CD14-positive monocyte (primary cell): ENCODE results near the gene TUSC2. TPM values are rescaled to one million over a fixed set of nuclear protein-coding genes. Genes with fewer than 3 reads are reported as not detected.

ENCODE experiments used
- DNase-seq, 3 donors: peaks; one replicate each; pipeline ENCODE4 v3.0.0-alpha.2; 2011 to 2022
- H2AFZ ChIP-seq: 2 replicates; pipeline ENCODE4 v1.6.0; 2012; ENCODE audit warnings: mild to moderate bottlenecking, low read depth, low read length, inconsistent platforms; ENCODE audit not compliant: insufficient read depth, poor library complexity, severe bottlenecking
- H3K27ac ChIP-seq, 2 donors: 1 replicate in 1 of 2; 2 replicates in 1 of 2; pipeline ENCODE4 v1.5.1; 2012 to 2013; ENCODE audit warnings: low read length in 2 of 2, control low read depth in 1 of 2, inconsistent platforms in 1 of 2, low read depth in 1 of 2, mild to moderate bottlenecking in 1 of 2
- H3K27me3 ChIP-seq, 2 donors: one replicate each; pipeline versions ENCODE4 v1.6.0 to v1.6.1; 2011 to 2013; ENCODE audit warnings: low read length in 2 of 2; ENCODE audit not compliant: control insufficient read depth in 2 of 2, insufficient read depth in 2 of 2
- H3K36me3 ChIP-seq, 2 donors: replicated peaks in 1 of 2; 1 replicate in 1 of 2; 2 replicates in 1 of 2; pipeline versions ENCODE4 v1.5.1 to v1.6.1; 2012 to 2013; ENCODE audit warnings: low read length in 2 of 2, control low read depth in 1 of 2, inconsistent platforms in 1 of 2, mild to moderate bottlenecking in 1 of 2; ENCODE audit not compliant: insufficient read depth in 2 of 2, control insufficient read depth in 1 of 2
- H3K4me1 ChIP-seq, 2 donors: 1 replicate in 1 of 2; 2 replicates in 1 of 2; pipeline versions ENCODE4 v1.5.1 to v1.6.1; 2012 to 2013; ENCODE audit warnings: low read length in 2 of 2, control low read depth in 1 of 2, inconsistent platforms in 1 of 2, mild to moderate bottlenecking in 1 of 2, moderate library complexity in 1 of 2; ENCODE audit not compliant: insufficient read depth in 2 of 2, control insufficient read depth in 1 of 2
- H3K4me2 ChIP-seq: replicated peaks from 2 replicates; pipeline ENCODE3; 2012; ENCODE audit warnings: low read length, moderate library complexity, mild to moderate bottlenecking; ENCODE audit not compliant: poor library complexity, severe bottlenecking; ENCODE audit errors: extremely low read depth
- H3K4me3 ChIP-seq, 3 experiments: fragments of 200-600 bp in 1 of 3; sonication (generic) in 1 of 3; replicated peaks in 1 of 3; 1 replicate in 2 of 3; 2 replicates in 1 of 3; pipeline ENCODE4 v1.5.1; 2011 to 2013; ENCODE audit warnings: low read length in 3 of 3, mild to moderate bottlenecking in 3 of 3, control low read depth in 2 of 3, low read depth in 2 of 3, inconsistent platforms in 1 of 3, moderate library complexity in 1 of 3
- H3K79me2 ChIP-seq: 2 replicates; pipeline ENCODE4 v1.6.0; 2012; ENCODE audit warnings: mild to moderate bottlenecking, control low read depth, inconsistent platforms, low read length, moderate library complexity; ENCODE audit not compliant: insufficient read depth
- H3K9ac ChIP-seq: 2 replicates; pipeline ENCODE4 v1.6.0; 2017; ENCODE audit warnings: low read length, mild to moderate bottlenecking; ENCODE audit not compliant: insufficient read depth, poor library complexity, severe bottlenecking
- H3K9me3 ChIP-seq, 2 donors: replicated peaks in 1 of 2; 1 replicate in 1 of 2; 2 replicates in 1 of 2; pipeline versions ENCODE4 v1.5.1 to v1.6.1; 2012 to 2013; ENCODE audit warnings: low read length in 2 of 2, control low read depth in 1 of 2; ENCODE audit not compliant: control insufficient read depth in 1 of 2, insufficient read depth in 1 of 2
- H4K20me1 ChIP-seq: 2 replicates; pipeline ENCODE4 v1.6.0; 2012; ENCODE audit warnings: mild to moderate bottlenecking, low read length, control low read depth, moderate library complexity; ENCODE audit not compliant: insufficient read depth
- H3K27ac Mint-ChIP-seq, 7 donors: one replicate each; pipeline ENCODE4 v1.8.0; 2020; ENCODE audit warnings: mild to moderate bottlenecking in 7 of 7, mixed read lengths in 7 of 7, moderate library complexity in 6 of 7, inconsistent platforms in 2 of 7
- H3K27me3 Mint-ChIP-seq, 3 donors: one replicate each; pipeline ENCODE4 v1.8.0; 2021 to 2022; ENCODE audit warnings: low read depth in 3 of 3, mild to moderate bottlenecking in 3 of 3, mixed read lengths in 3 of 3, moderate library complexity in 3 of 3, inconsistent platforms in 1 of 3
- H3K36me3 Mint-ChIP-seq, 2 donors: one replicate each; pipeline ENCODE4 v1.8.0; 2020; ENCODE audit warnings: mixed read lengths in 2 of 2, inconsistent platforms in 1 of 2, mild to moderate bottlenecking in 1 of 2
- H3K4me1 Mint-ChIP-seq: one replicate; pipeline ENCODE4 v1.8.0; 2020; ENCODE audit warnings: mild to moderate bottlenecking, mixed read lengths
- H3K4me3 Mint-ChIP-seq, 2 donors: one replicate each; pipeline ENCODE4 v1.8.0; 2020; ENCODE audit warnings: mild to moderate bottlenecking in 2 of 2, mixed read lengths in 2 of 2, moderate library complexity in 1 of 2
- H3K9me3 Mint-ChIP-seq, 7 donors: one replicate each; pipeline ENCODE4 v1.8.0; 2020 to 2022; ENCODE audit warnings: mixed read lengths in 7 of 7, mild to moderate bottlenecking in 6 of 7, moderate library complexity in 6 of 7, inconsistent platforms in 2 of 7
- WGBS: methylation state at CpG from one replicate; pipeline ENCODE4 v1.1.5; 2013; ENCODE audit warnings: missing lambda C conversion rate; ENCODE audit not compliant: insufficient coverage; 5-methylcytosine and 5-hydroxymethylcytosine counted together
- intact Hi-C, 2 donors: fragments of 100-400 bp; cut with micrococcal nuclease; formaldehyde crosslinking; loops; one replicate each; pipeline versions ENCODE4 v1.15.0 to v1.15.1; 2023
- polyA plus RNA-seq, 3 donors: library from polyadenylated mRNA; depleted of rRNA in 1 of 3; unstranded in 2 of 3; stranded (reverse) in 1 of 3; fragments of 300-500 nt in 2 of 3; fragments of >200 nt in 1 of 3; fragmentation: Illumina TruSeq in 2 of 3; gene quantifications; 1 replicate in 2 of 3; 2 replicates in 1 of 3; pipeline ENCODE4 v1.2.3, GENCODE V29; 2012 to 2021
- TF ChIP-seq, protein P1 (sequence below): fragments of 200-600 bp; IDR thresholded peaks from one replicate; pipeline ENCODE4 v1.8.0; 2022; ENCODE audit warnings: antibody characterized with exemption, mild to moderate bottlenecking

The TUSC2 gene
- polyA plus RNA-seq, 3 donors: 22.6 to 55.7 (median 47.0) TPM

DNA sequence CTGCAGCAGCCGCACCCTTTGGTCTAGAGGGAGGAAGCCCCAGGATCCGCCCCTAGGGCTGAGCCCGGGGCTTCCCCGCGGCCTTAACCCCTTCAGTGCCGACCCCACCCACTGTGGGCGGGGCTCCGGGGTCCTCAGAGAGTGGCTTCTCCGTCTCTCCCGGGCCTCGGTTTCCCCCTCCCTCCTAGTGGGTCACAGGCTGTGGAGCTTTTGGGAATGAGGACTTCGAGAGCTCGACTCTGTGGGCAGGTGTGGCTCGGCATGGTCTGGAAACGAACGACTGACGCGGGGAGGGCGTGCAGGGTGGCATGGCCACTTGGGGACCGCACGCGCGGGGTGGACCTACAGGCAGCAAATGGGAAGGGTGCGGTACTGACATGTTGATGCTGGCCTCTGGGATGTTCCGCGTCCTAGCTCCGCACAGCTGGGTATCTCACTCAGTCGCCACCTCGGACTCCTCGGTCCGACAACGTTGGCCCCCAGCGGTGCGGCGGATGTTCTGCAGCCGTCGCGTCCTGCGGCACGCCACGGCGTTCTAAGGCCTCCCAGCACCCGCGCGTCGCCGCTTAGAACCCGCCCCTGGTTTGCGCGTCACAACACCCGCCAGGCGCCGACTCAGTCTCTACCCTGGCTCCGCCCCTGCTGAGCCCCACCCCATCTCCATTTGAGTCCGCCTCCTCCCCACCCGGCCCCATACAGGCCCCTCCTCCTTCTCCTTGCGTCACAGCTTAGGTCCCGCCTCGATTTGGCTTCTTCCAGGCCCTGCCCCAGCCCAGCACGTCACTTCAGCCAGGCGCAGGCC lies 29.0 kb downstream of the TUSC2 start, which contains the start of the genes HYAL3 and NAA80:
Gene HYAL3 (minus strand): TSS at position 570 of the 802 bp plus-strand sequence. CDS start 3,803 bp downstream, outside the sequence.
Gene NAA80 (minus strand): TSS at position 570 of the 802 bp plus-strand sequence. CDS start 1,942 bp downstream, outside the sequence.
- peak; percentile 98 to 100 (median 100) for DNase-seq
- H3K4me3 ChIP-seq: peak within 1 kb of the TSS; percentile 40 to 94 (median 84)
- H3K4me2 ChIP-seq: peak within 1 kb of the TSS; percentile 99
- peak within 1 kb of the TSS; percentile 85 for H3K9ac ChIP-seq
- H4K20me1 ChIP-seq: no peaks in the 10 kb centered on the region
- peaks cover 34% of the 10 kb centered on the region for H3K4me1 Mint-ChIP-seq
- TF ChIP-seq, protein P1, sequence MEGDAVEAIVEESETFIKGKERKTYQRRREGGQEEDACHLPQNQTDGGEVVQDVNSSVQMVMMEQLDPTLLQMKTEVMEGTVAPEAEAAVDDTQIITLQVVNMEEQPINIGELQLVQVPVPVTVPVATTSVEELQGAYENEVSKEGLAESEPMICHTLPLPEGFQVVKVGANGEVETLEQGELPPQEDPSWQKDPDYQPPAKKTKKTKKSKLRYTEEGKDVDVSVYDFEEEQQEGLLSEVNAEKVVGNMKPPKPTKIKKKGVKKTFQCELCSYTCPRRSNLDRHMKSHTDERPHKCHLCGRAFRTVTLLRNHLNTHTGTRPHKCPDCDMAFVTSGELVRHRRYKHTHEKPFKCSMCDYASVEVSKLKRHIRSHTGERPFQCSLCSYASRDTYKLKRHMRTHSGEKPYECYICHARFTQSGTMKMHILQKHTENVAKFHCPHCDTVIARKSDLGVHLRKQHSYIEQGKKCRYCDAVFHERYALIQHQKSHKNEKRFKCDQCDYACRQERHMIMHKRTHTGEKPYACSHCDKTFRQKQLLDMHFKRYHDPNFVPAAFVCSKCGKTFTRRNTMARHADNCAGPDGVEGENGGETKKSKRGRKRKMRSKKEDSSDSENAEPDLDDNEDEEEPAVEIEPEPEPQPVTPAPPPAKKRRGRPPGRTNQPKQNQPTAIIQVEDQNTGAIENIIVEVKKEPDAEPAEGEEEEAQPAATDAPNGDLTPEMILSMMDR: peak; percentile 63
- intact Hi-C loops: loop anchor here (2.0 to 5.0 kb wide), 2 partner anchors 22 to 38 kb away; no protein-coding TSS in a partner anchor
- no peaks in the 10 kb centered on the region for H3K9me3 Mint-ChIP-seq
- H3K27ac Mint-ChIP-seq: peak within 1 kb of the TSS; percentile 99
- H2AFZ ChIP-seq: peak within 1 kb of the TSS; percentile 81
- WGBS: 0% methylated on average over 50 of the region's 61 CpGs
- H3K79me2 ChIP-seq: peaks cover 39% of the 10 kb centered on the region
- H3K4me1 ChIP-seq: peaks cover 32 to 37% of the 10 kb centered on the region in 2 donors
- H3K36me3 ChIP-seq: no peaks in the 10 kb centered on the region
- peak within 1 kb of the TSS; percentile 99 to 100 for H3K27ac ChIP-seq
- H3K4me3 Mint-ChIP-seq: peak within 1 kb of the TSS; percentile 90 to 95
- no peaks in the 10 kb centered on the region for H3K27me3 Mint-ChIP-seq
- H3K36me3 Mint-ChIP-seq: peaks cover 2 to 11% of the 10 kb centered on the region in 2 donors
- H3K27me3 ChIP-seq: no peaks in the 10 kb centered on the region
- no peaks in the 10 kb centered on the region for H3K9me3 ChIP-seq

DNA sequence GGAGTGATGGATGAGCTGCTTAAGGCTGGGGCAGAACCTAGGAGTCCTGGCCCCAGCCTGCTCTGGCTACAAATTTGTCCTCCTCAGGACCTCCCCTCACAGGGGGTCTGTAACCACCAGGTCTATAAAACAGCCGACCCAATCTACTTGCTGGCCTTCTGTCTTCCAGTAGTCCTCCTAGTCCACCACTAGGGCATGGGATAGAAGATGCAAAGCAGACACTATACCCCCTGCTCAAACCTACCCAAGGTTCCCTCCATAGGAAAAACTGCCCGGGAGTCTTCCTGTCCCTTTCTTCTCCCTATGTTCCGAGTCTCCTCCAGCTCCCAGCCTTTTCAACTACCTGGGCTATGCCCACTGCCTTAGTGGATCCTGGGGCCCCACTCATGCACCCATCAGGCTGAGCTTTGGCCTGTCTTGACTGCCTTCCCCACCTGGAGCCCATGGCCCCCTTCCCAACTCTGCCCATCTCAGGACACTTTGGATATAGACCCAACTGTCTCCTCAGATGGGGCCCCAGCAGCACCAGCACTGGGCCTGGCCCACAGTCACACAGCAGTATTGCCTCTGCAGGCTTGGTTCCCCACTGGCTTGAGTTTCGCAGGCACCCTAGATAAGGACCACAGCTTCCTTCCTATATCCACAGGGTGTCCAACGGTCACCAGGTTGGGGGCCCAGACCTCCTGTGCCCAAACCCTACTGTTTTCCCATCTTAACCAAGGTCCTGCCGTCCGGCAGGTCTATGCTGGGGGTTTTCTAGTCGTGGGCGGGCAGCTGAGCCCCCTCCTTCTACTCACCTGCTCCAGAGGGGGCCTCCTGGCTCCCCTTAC lies 29.9 kb downstream of the TUSC2 start:
- H3K27ac ChIP-seq: peak overlapping the region; percentile 99 to 100
- peaks cover 2 to 11% of the 10 kb centered on the region in 2 donors for H3K36me3 Mint-ChIP-seq
- H3K27me3 ChIP-seq: no peaks in the 10 kb centered on the region
- H3K4me1 Mint-ChIP-seq: peaks cover 34% of the 10 kb centered on the region
- H3K9me3 ChIP-seq: no peaks in the 10 kb centered on the region
- H3K79me2 ChIP-seq: peaks cover 39% of the 10 kb centered on the region
- peak in 2 of 3 donors; percentile 29 to 40 for DNase-seq
- H3K9ac ChIP-seq: peak overlapping the region; percentile 85
- H2AFZ ChIP-seq: no peak overlapping the region
- 15% methylated on average over 9 of the region's 9 CpGs for WGBS
- no peaks in the 10 kb centered on the region for H3K27me3 Mint-ChIP-seq
- TF ChIP-seq, protein P1: peak; percentile 7
- H3K9me3 Mint-ChIP-seq: no peaks in the 10 kb centered on the region
- no peaks in the 10 kb centered on the region for H4K20me1 ChIP-seq
- intact Hi-C loops: loop anchor here (2.0 to 5.0 kb wide), 2 partner anchors 23 to 39 kb away; no protein-coding TSS in a partner anchor
- H3K4me3 Mint-ChIP-seq: peak overlapping the region; percentile 90 to 95
- no peaks in the 10 kb centered on the region for H3K36me3 ChIP-seq
- H3K4me3 ChIP-seq: peak overlapping the region; percentile 34 to 94 (median 84)
- H3K4me2 ChIP-seq: peak overlapping the region; percentile 99
- H3K27ac Mint-ChIP-seq: peak overlapping the region; percentile 99
- peaks cover 32 to 39% of the 10 kb centered on the region in 2 donors for H3K4me1 ChIP-seq
